NCI-H2196 treated with DMSO at 0.1 percent for 48 hours (cell line): ENCODE results near the gene PLA1A.
"Not testable (repeated sequence)": the region's sequence is repeated elsewhere in the genome, so short reads cannot be mapped to it uniquely, and the experiment has no call there.

Source experiments
- DNase-seq: peaks from one replicate; lab custom pipeline; 2025; ENCODE audit not compliant: unreplicated experiment; lab: John Stamatoyannopoulos, UW

PLA1A gene

DNA sequence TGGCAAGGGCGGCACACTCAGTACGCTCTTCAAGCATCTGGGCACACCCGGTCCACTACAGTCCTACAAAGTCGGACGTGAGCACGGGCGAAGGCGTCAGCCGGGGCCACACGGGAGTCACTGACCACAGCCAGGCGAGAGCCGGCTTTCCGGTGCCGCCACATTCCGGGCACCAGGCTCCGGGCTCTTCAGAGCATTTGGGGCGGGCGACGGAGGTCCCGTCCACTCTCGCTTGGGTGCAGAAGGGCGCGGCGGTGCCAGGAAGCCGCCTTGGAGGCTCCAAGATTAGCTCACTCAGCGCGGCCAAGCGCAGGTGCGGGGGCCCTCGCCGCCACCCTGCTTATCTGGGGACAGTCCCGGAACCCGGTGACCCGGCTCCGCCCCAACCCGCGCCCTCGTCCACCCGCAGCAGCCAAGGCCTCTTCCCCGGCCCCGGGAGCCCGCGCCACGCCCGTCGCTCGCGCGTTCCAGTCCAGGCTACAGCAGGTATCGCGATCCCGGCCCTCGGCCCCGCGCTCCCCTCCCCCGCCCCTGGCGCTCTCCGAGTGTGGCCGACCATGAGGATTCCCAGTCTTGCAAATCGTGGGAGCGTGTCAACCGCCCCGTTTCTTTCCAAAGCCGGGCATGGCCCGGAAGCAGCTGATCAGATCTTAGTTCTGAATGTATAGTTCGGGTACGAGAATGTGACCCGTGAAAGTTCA is 18.2 kb upstream of the PLA1A start, which contains the start of gene ADPRH:
ADPRH (plus strand) TSS at position 127 of the 701 bp plus-strand sequence. CDS start 2,678 bp downstream, outside the sequence.
- no peak for DNase-seq

DNA sequence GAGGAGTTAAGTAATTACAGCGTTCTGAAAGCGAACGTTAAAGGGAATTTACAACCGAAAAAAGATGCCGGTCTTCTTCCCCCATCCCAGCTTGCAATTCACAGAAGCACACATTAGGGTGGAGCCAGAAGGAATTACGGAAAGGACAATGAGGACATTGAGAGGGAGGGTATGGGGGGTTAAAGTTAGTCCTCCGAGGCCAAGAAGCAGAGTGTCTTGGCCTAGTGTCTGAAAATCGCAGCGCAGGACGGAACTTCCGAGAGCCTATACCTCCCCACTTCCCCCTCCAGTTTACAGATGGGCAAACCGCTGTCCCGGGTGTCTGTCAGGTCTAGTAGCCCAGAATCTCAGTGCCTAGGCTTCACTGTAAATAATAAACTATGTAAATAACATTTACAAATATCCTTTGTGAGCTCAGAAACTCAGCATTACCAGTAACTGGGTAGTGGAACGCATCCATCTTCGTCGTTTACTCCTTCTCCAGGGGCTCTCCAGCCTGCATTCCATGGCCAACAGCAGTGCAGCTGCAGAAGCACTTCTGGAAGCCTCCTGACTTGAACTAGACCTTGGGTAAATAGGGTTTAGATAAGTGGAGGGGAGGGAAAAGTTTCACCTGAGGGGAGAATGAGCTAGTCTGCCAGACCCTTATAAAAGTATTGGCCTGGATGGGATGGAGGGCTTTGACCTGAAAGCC is 17.5 kb upstream of the PLA1A start:
- no peak for DNase-seq

DNA sequence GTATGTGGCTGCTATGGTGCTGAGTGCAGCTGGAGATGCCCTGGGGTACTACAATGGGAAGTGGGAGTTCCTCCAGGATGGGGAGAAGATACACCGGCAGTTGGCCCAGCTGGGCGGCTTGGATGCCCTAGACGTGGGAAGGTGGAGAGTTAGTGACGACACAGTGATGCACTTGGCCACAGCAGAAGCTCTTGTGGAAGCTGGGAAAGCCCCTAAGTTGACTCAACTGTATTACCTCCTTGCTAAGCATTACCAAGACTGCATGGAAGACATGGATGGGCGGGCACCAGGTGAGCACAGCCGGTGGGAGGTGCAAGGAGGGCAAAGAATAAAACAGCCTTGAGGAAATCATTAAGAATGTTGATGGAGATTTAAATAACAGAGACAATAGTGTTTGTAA is 15.5 kb upstream of the PLA1A start:
- DNase-seq = no peak

DNA sequence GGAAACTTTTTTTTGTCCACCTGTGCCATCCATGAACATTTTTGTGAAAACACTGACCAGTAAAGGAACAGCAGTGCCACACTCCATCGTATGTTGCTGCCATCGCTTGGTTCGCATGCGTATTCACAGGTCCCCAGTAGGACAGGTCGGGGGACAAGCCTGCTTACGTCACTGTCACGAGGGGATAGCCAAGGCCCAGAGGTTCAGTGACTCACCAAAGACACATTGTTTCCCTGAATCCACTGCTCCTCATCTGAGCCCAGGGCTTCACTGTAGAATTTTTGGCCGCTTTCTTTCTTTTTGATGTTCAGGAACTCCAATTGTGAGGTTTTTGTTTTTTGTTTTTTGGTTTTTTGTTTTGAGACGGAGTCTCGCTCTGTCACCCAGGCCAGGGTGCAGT is 12.5 kb upstream of the PLA1A start:
- no peak for DNase-seq

DNA sequence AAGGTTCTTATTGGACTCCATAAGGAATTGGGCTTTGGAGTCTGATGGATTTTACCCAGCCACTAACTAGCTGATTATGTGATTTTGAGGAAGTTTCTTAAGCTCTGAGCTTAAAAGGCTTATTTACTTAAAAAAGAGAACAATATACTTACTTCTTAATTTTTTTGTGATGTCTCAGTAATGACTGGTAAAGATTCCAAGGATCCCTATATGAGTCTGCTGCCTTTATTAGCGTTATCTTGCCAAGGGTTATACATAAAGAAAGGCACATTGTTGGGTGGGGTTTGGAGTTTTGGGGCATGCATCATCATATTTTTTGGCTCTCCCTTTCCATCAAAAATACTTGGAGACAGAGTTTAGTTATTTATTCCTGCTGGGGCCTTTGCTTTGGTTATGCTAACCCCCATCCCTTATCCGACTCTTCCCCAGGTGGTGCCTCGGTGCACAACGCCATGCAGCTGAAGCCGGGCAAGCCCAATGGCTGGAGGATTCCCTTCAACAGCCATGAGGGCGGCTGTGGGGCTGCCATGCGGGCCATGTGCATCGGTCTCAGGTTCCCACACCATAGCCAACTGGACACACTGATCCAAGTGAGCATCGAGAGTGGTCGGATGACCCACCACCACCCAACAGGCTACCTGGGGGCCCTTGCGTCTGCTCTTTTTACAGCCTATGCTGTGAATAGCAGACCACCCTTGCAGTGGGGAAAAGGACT is 11.7 kb upstream of the PLA1A start:
- DNase-seq = no peak

DNA sequence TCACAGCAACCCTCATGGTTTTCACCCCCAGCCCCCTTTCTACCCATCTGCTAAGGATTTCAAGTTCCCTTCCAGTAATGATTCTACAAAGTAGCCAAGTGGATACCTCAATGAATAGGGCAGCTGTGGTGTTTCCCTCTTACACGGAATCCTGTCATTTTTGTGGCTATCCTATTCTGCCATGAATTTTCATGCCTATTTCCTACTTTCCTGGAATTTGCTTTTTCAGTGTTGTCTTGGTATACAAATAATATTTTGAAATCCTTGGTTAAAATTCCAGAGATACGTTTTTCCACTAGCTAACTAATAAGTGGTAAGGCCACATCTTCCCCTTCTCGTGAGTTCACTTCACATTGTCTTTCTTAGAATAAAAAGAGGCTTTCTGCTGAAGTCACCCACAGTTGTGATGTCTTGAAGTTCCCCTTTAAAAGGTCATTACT is 10.9 kb upstream of the PLA1A start:
- DNase-seq = no peak

DNA sequence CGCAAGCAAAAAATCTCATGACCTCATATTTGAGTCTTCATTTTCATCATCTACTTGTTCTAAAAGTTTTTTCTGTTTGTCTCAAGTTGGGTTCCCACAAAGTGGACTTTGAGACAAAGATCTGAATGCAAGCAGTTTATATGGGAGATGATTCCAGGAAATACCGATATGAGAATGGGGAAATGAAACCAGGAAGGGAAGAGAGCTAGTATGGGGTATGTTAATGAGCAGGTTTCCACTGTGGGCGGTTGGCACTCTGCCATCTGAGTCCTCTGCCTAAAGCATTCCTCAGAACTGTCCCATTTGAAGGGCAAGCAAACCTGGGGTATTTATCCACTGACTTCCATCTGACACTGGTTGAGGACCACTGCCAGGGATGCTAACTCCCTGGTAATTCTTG is 9.6 kb upstream of the PLA1A start:
- no peak for DNase-seq

DNA sequence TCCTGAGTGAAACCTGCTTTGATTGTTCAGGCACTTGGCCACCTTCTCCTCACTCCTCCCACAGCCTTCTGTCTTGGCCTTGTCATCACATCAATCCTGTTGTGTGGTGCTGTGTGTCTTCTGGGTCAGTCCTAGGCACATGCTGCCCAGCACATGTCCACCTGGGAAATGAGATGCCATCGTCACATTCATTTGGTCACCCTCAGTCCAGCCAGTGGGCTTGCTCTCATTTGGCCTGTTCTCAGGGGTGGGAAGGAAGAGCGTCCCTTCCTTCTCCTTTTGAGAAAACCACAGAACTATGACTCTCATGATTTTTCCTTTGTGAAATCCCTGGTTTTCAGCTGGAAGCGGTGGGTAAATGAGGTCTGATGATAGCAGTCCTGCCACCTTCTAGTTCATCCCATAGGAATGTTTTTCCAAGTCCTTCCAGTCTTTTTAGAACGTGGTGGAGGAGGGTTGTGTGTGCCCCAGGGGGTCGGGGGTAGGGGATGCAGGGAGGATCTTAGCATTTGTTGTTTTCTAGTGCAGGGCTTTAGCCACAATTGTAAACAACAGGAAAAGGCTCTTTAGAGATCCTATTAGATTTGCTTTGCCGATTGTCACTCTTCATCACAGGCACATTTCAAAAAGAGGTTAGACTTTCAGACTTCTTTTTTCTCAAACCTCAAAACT is 8.4 kb upstream of the PLA1A start:
- no peak for DNase-seq

DNA sequence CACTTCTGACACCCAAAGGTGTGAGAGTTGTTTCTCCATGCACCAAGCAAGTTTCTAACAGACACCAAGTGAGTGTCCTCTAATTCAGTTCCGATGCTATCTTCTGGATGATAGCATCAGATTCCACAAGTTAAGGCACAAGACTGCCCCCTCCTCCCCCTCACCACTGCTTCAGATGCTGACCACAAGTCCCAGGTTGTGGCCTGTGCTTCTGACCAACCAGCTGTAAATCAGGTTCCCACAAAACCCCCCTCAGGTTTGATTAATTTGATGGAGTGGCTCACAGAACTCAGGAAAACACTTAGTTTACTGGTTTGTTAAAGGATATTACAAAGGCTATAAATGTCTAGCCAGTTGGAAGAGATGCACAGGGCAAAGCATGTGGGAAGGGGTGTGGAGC is 7.0 kb upstream of the PLA1A start:
- DNase-seq = no peak

DNA sequence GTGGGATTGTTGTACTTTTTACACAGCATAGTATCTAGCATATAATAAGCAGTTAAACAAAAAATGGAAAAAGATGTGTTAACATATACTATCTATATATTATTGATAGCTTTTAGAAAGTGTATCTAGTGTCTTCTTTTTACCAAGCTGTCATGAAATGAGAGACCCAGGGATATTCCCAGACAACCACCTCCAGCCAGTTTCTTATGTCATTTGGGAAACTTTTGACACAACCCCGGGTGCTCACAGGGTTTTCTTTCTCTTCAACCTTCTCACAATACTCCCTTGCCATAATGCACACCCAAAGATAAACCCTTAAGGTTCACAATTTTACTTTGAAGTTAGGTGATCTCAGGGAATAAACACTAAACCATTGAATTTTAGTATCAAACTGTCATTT is 4.8 kb upstream of the PLA1A start:
- no peak for DNase-seq

DNA sequence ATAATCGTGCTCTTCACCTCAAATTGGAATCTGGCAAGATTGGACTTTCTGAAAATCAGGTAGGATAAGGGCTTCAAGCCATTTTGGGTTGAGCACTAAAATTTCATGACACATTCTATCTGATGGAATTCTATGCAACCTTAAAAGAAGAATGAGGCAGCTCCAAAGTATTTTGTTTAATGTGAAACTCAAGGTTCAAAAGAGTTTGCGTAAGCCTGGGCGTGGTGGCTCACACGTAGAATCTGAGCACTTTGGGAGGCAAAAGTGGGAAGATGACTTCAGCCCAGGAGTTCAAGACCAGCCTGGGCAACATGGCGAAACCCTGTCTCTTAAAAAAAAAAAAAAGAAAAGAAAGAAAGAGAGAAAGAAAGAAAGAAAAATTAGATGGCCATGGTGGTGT is 3.6 kb upstream of the PLA1A start:
- no peak for DNase-seq

DNA sequence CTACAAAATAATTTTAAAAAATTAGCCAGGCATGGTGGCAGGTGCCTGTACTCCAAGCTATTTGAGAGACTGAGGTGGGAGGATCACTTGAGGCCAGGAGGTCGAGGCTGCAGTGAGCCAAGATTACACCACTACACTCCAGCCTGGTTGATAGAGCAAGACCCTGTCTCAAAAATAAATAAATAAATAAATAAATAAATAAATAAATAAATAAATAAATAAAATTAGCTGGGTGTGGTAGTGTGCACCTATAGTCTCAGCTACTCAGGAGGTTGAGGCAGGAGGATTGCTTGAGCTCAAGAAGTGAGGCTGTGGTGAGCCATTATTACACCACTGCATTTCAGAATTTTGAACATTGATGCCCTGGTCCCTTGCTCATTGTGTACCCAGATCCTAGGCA is 2.8 kb upstream of the PLA1A start:
- not testable (repeated sequence) for DNase-seq

DNA sequence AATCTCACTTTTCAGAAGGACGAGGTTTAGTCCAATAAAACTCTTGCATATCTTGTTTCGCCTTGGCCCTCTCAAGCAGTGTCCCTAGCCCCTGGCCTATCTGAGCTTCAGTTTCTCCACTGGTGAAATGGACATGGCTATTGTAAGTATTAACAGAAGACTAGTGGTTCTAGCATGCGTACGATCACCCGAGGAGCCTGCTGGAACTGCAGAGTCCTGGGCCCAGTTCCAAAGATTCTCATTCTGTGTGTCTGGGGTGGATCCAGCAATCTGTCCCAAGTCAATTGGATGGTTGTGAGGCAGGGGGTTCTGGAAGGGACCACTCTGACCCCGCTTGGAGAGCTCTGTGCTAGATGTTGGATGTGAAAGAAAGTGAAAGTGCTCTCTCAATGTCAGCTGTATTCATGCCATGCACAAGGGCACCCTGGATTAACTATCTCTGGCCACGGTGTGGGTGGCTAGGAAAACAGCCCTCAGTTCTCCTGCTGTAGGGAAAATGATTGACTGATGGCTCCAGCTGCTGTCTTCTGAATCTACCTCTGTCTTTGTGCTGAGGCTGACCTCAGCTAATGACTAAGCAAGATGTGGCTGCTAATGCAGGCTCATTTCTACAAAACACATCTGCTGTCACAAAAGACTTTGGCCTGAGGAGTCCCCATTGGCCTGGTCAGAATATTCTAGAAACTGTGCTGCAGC is 1.9 kb upstream of the PLA1A start:
- no peak for DNase-seq

DNA sequence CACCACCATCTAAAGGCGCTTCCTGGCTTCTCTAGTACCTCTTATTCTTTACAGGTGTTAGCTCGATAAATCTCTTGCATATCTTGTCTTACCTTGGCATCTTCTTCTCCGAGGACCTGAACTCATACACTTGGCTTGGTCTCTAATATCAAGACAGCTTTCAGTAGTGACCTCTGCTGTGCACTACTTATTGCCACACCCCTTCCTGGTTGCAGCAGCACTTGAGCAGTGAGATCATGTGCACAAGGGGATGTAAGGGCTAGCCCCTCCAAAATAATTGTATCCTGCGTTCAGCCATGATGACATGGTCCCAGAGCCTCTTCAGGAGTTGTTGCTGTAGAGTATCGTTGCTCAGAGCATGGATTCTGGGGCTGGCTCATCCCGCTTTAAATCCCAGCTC is 1.3 kb upstream of the PLA1A start:
- no peak for DNase-seq

DNA sequence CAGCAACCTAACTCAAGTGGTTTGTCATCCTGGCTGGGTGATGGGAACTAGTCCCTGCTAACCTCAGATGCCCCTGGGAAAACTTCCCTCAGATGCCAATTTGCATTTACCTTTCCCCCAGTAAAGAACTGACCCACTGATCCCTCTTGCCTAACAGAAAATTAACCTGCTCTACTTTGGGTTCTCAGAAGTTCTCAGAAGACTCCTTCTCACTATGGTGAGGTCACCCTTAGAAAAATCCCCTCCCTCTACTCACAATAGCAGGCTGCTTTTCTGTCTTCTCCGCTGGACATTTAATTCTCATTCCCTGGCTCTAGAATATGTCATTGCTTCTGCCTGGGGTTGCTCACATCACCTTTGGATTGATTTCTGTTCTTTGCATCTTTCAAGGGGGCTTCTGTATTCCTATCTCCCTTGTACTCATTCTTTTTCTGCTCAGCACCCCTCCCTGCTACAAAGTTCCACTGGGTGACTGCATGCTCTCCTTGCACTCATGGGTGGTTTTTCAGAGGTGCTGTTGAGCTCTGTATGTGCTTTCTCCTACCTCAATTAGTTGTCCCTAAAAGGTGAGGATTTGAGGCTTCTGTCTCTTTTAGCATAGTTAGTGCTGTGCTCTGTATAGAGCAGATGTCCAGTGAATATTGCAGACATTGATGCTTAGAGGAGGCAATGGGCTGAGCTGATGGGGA is 869 bp downstream of the PLA1A start:
- no peak for DNase-seq

DNA sequence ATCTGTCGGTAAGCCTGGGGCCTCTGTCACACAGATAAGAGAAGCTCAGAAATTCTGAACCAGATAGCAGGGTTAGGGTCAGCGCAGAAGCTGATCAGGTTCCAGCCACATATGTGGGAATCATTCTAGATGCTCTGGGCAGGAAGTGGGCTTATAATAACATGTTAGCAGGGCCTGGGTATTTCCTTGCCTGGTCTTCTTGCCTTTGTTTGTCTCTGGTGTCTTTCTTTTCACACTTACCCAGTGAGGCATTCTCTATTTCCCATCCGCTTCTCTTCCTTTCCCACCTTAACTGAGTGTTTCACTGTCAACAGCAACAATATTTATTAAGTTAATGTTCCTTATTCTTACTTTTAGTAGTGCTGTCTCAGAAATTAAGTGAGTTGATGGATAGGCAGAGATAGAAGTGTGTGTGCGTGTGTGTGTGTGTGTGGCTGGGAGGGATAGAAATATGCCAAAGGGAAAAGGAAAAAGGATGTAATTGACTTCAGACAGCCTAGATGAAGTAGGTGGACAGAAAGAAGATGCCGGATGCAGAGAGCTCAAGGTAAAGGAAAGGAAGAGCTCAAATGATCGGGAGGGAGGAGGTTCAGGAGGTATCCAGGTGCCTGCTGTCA is 2.0 kb downstream of the PLA1A start:
- DNase-seq = no peak

DNA sequence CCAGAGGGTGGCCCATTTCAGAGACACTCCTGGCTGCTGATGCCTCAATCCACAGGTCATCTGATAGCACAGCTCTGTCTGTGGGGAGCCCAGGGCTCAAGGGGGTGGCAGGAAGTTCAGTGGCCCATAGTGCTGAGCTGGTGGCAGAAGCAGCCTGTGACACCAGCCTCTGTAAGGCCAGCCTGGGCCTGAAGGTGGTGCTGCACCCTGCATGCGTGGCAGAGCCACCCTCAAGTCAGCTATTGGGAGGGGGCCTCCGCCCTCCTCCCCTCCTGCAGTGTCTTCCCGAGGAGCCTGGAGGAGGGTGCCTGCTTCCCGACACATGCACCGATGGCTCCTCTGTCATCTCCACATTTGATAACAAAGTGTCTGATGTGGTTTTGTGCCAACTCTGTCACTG is 3.0 kb downstream of the PLA1A start:
- DNase-seq = no peak

DNA sequence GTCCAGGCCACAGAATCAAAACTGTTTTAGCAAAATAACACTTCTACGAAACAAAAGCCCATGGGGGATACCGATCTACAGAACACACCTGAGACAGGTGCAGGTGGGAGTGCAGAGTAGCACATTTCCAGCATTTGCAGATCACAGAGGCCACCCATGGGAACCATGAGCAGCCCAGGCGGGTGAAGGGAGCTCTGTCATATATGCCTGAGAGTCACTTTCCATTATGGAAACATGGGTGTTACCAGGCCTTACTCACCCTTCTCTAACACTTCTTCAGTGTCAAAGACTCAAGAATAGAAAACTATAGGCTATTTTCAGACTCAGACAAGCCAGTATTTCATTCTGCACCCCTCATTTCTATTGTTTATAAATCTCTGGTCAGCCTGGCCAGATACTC is 3.5 kb downstream of the PLA1A start:
- DNase-seq = no peak

DNA sequence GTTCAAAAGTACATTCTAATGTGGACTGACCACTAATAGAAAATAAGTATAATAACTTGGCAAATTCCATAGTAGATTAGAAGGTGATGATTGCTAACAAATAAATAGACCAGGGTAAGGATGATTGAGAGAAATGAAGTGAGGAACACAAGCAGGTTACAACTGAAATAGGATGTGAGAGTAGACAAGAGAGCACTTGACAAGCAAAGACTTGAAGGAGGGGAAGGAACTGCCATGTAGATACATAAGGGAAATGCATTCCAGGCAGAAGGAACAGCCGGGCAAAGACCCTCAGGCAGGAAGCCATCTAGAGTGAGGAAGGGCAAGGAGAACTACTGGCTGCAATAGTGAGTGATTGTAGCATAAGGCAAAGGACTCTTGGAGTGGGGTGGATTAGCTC is 5.0 kb downstream of the PLA1A start:
- no peak for DNase-seq

DNA sequence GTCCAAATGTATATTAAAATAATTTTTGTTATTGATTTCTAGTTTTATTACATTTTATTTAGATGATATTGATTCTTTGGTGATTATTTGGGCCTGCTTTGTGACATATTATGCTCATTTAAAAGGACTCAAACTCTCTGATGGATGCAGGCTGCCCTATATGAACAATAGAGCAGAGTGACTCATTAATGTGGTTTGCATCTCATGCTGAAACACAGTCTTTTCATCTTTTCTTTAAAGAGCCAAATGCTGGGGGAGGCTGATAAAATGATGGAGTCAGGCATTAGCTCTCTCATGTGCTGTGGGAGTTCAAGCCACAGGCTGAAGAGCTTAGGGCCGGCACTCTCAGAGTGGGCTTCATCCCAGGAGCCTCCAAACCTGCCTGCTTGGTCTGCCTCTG is 7.2 kb downstream of the PLA1A start:
- no peak for DNase-seq
